Kidney epithelial cell (primary cell): ENCODE data around the gene ITGB4. TPM values are rescaled to one million over a fixed set of nuclear protein-coding genes. Genes with fewer than 3 reads are reported as not detected.

Experiments used
- DNase-seq: peaks from one replicate; pipeline ENCODE4 v3.0.0-alpha.2; 2010; ENCODE audit warnings: low read depth
- H3K27me3 ChIP-seq: 2 replicates; pipeline ENCODE4 v1.6.0; 2011; ENCODE audit warnings: low read length; ENCODE audit not compliant: control insufficient read depth, insufficient read depth
- H3K36me3 ChIP-seq: 2 replicates; pipeline ENCODE4 v1.5.1; 2011; ENCODE audit warnings: low read length; ENCODE audit not compliant: control insufficient read depth, insufficient read depth
- H3K4me3 ChIP-seq: 2 replicates; pipeline ENCODE4 v1.5.1; 2011; ENCODE audit warnings: low read depth, mild to moderate bottlenecking, control low read depth, low read length
- CTCF ChIP-seq: IDR thresholded peaks from 2 replicates; pipeline ENCODE4 v1.5.1; 2011; ENCODE audit warnings: mild to moderate bottlenecking, moderate library complexity, low read length, control low read depth, inconsistent platforms; ENCODE audit not compliant: insufficient read depth, poor library complexity, severe bottlenecking
- total RNA-seq: library from RNA; depleted of rRNA; stranded (reverse); fragments of >200 nt; gene quantifications from 2 replicates; pipeline ENCODE4 v1.2.3, GENCODE V29; 2015

ITGB4 gene
- total RNA-seq, 1 donor from 2014 or later, result 17.8 TPM

DNA sequence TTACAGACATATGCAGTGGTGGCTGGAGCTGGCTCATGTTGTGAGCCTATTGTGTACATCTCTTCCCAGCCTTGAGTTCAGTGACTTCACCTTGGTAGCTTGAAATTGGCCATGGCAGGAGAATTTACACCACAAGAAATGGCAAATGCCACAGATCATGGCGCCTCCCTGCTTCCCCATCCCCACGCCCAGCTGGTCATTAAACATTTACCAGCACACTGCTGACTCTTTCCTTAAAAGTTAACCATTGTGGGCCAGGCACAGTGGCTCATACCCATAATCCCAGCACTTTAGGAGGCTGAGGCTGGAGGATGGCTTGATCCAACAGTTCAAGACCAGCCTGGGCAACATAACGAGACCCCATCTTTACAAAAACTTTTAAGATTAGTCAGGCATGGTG is 22.6 kb upstream of the ITGB4 start:
- no peak for TF ChIP-seq CTCF
- H3K4me3 ChIP-seq, result no peak overlapping the region
- H3K36me3 ChIP-seq, result peaks cover 6% of the 10 kb centered on the region
- DNase-seq, result no peak
- H3K27me3 ChIP-seq, result no peaks in the 10 kb centered on the region

DNA sequence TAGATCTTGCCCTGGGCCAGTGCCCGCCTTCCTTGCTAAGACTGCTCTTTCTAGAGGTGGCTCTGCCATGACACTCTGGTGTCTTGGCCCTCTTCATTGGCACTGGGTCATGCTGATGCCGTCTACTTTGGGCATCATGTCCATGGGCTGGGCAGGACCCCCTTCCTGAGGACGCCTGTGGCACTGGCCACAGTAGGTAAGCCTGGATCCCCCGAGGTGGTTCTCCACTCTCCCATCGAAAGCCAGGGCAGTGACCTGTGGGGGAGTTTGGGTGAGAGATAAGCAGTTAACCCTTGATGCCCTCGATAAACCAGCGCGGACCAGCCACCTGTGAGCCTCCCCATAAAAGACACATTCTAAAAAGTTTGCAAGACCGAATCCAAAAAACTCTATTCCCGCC is 20.0 kb upstream of the ITGB4 start:
- H3K36me3 ChIP-seq, result peaks cover 8% of the 10 kb centered on the region
- H3K4me3 ChIP-seq, result no peak overlapping the region
- no peak for DNase-seq

GRCh38 chr17:75703191-75703590 is 18.1 kb upstream of the ITGB4 start:
- DNase-seq, result no peak
- Histone ChIP-seq H3K36me3 (peaks cover 9% of the 10 kb centered on the region), H3K4me3 (no peak overlapping the region), H3K27me3 (no peaks in the 10 kb centered on the region)
- TF ChIP-seq CTCF, result no peak

More for the DNA sequence above, 20.0 kb upstream of the ITGB4 start:
- no peaks in the 10 kb centered on the region for H3K27me3 ChIP-seq
- no peak for TF ChIP-seq CTCF

DNA sequence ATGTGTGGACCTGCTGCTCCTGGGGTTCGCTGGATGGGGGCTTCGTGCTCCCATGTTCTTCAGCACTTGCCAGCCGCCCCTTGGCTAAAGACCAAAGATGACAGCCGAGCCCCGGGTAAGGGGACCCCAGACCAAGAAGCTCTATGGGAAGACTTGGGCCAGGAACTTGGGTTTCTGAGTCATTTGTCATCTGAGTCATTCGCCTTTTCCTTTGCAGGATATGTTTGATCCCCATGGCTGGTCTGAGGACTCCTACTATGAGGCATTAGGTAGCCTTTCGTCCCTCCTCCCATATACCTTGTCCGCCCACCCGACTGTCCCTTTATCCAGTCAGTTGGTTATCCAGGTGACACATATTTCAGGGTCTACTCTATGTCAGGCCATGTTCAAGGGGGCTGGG is 17.7 kb upstream of the ITGB4 start:
- peaks cover 9% of the 10 kb centered on the region for H3K36me3 ChIP-seq
- H3K27me3 ChIP-seq, result no peaks in the 10 kb centered on the region
- no peak for DNase-seq

GRCh38 chr17:75704963-75705875 is 16.0 kb upstream of the ITGB4 start:
- no peak for DNase-seq
- no peaks in the 10 kb centered on the region for H3K27me3 ChIP-seq
- TF ChIP-seq CTCF, result no peak
- H3K4me3 ChIP-seq, result no peak overlapping the region
- H3K36me3 ChIP-seq, result peaks cover 9% of the 10 kb centered on the region

More for the DNA sequence above, 17.7 kb upstream of the ITGB4 start:
- TF ChIP-seq CTCF, result no peak
- H3K4me3 ChIP-seq, result no peak overlapping the region
